G401 (cell line): Measurements from ENCODE around the gene CNNM2. TPM values are rescaled to one million over a fixed set of nuclear protein-coding genes. Genes with fewer than 3 reads are reported as not detected.

Source experiments
- DNase-seq: peaks from one replicate; pipeline ENCODE4 v3.0.0-alpha.2; 2015; ENCODE audit warnings: low spot score
- in situ Hi-C: cut with HindIII; loops from 2 replicates; pipeline ENCODE4 v1.10.0; 2016; ENCODE audit warnings: low sequenced_read_pairs, mixed read lengths
- total RNA-seq: library from RNA; depleted of rRNA; stranded (reverse); fragments of >200 nt; shearing (Covaris generic); gene quantifications from 2 replicates; pipeline ENCODE4 v1.2.3, GENCODE V29; 2014; rRNA removed

CNNM2 gene
- total RNA-seq: 7.6 and 15.5 TPM in 2 replicates

GRCh38 chr10:102917962-102918816 lies at the start of gene CNNM2:
Gene CNNM2 (plus strand): TSS chr10:102918294. CDS start chr10:102918481, 187 bp downstream.
- DNase-seq: peak; percentile 100
- in situ Hi-C loops: no loop called here

GRCh38 chr10:102868911-102869257 lies 49.2 kb upstream of the CNNM2 start:
- DNase-seq: peak; percentile 36
- in situ Hi-C loops: no loop called here

- in situ Hi-C loops: no loop called here
Measured at GRCh38 chr10:102869258-102870198, 48.6 kb upstream of the CNNM2 start, which contains the start of gene AS3MT. Gene AS3MT (plus strand): TSS chr10:102869470. CDS start chr10:102869593, 123 bp downstream.

GRCh38 chr10:102870221-102870620 lies 47.9 kb upstream of the CNNM2 start:
- in situ Hi-C loops: no loop called here

More at GRCh38 chr10:102869258-102870198, 48.6 kb upstream of the CNNM2 start, which contains the start of gene AS3MT:
- DNase-seq: peak; percentile 61

GRCh38 chr10:102872163-102872562 lies 45.9 kb upstream of the CNNM2 start:
- DNase-seq: no peak
- in situ Hi-C loops: no loop called here

More at GRCh38 chr10:102870221-102870620, 47.9 kb upstream of the CNNM2 start:
- DNase-seq: no peak

- in situ Hi-C loops: no loop called here
Measured at GRCh38 chr10:102876747-102877153, 41.3 kb upstream of the CNNM2 start.

GRCh38 chr10:102878629-102879028 lies 39.5 kb upstream of the CNNM2 start:
- in situ Hi-C loops: no loop called here
- no peak for DNase-seq

More at GRCh38 chr10:102876747-102877153, 41.3 kb upstream of the CNNM2 start:
- DNase-seq: no peak

- in situ Hi-C loops: no loop called here
Measured at GRCh38 chr10:102880256-102880655, 37.8 kb upstream of the CNNM2 start.

GRCh38 chr10:102888048-102888447 lies 30.0 kb upstream of the CNNM2 start:
- in situ Hi-C loops: no loop called here
- DNase-seq: no peak

More at GRCh38 chr10:102880256-102880655, 37.8 kb upstream of the CNNM2 start:
- DNase-seq: no peak

GRCh38 chr10:102894466-102895213 lies 23.5 kb upstream of the CNNM2 start:
- in situ Hi-C loops: no loop called here
- no peak for DNase-seq

GRCh38 chr10:102900006-102900405 lies 18.1 kb upstream of the CNNM2 start:
- DNase-seq: no peak
- in situ Hi-C loops: no loop called here

- in situ Hi-C loops: no loop called here
- DNase-seq: no peak
Measured at GRCh38 chr10:102904346-102904745, 13.7 kb upstream of the CNNM2 start.

- in situ Hi-C loops: no loop called here
- no peak for DNase-seq
Measured at GRCh38 chr10:102906507-102906906, 11.6 kb upstream of the CNNM2 start.

- DNase-seq: no peak
- in situ Hi-C loops: no loop called here
Measured at GRCh38 chr10:102914781-102915180, 3.3 kb upstream of the CNNM2 start.

GRCh38 chr10:102916173-102916572 lies 1.9 kb upstream of the CNNM2 start:
- in situ Hi-C loops: no loop called here

GRCh38 chr10:102917314-102917961 lies 656 bp upstream of the CNNM2 start:
- peak; percentile 78 for DNase-seq
- in situ Hi-C loops: no loop called here

More at GRCh38 chr10:102916173-102916572, 1.9 kb upstream of the CNNM2 start:
- DNase-seq: no peak

GRCh38 chr10:102918817-102919245 lies 737 bp downstream of the CNNM2 start:
- in situ Hi-C loops: no loop called here
- DNase-seq: peak; percentile 15

GRCh38 chr10:102919246-102919959 lies 1.3 kb downstream of the CNNM2 start:
- peak; percentile 49 for DNase-seq
- in situ Hi-C loops: no loop called here
